Endothelial cell of umbilical vein (primary cell): ENCODE results near the gene PXMP2.

Experiments
- CTCF ChIP-seq, 2 donors: IDR thresholded peaks; 1 replicate in 1 of 2; 2 replicates in 1 of 2; pipeline ENCODE4 v1.5.1; 2011; ENCODE audit warnings: low read length in 2 of 2, mild to moderate bottlenecking in 2 of 2, moderate library complexity in 2 of 2, control low read depth in 1 of 2, inconsistent platforms in 1 of 2, low read depth in 1 of 2; ENCODE audit not compliant: insufficient read depth in 1 of 2; ENCODE audit errors: extremely low read depth in 1 of 2
- MAX ChIP-seq: IDR thresholded peaks from 2 replicates; pipeline ENCODE4 v1.6.1; 2011; ENCODE audit not compliant: insufficient read depth, insufficient read length
- MYC ChIP-seq: IDR thresholded peaks from one replicate; pipeline ENCODE4 v1.6.1; 2011; ENCODE audit warnings: mild to moderate bottlenecking, low read depth, low read length
- POLR2A ChIP-seq: IDR thresholded peaks from 2 replicates; pipeline ENCODE4 v1.6.1; 2012; ENCODE audit warnings: low read depth, mild to moderate bottlenecking, control low read depth, low read length
- POLR2AphosphoS5 ChIP-seq: IDR thresholded peaks from 2 replicates; pipeline ENCODE4 v1.6.1; 2012; ENCODE audit warnings: low read depth, mild to moderate bottlenecking, control low read depth, low read length, moderate library complexity; ENCODE audit not compliant: insufficient read depth

GRCh38 chr12:132747896-132748295 lies 60.5 kb downstream of the PXMP2 start:
- TF ChIP-seq CTCF (IDR thresholded peaks at IDR 0.05; ENCODE audit: extremely low read depth in 1 of 2, insufficient read depth in 1 of 2, low read depth in 1 of 2, low read length in 2 of 2), result no peak
- TF ChIP-seq POLR2AphosphoS5, result no peak
- no peak for TF ChIP-seq POLR2A
- TF ChIP-seq MYC, result no peak
- no peak for TF ChIP-seq MAX
